Neural progenitor cell (in vitro differentiated cells): ENCODE measurements around the gene MYO10.

Experiments
- EZH2 ChIP-seq: fragments of 200-600 bp; sonication (generic); IDR thresholded peaks from 2 replicates; pipeline ENCODE4 v1.6.1; 2017; ENCODE audit warnings: antibody characterized with exemption, mild to moderate bottlenecking, moderate library complexity
- EZH2phosphoT487 ChIP-seq: fragments of 200-600 bp; sonication (generic); IDR thresholded peaks from 2 replicates; pipeline ENCODE4 v1.6.1; 2017; ENCODE audit warnings: antibody characterized with exemption
- TF ChIP-seq, protein P1 (sequence below): fragments of 200-600 bp; sonication (generic); IDR thresholded peaks from 2 replicates; pipeline ENCODE4 v1.5.1; 2017; ENCODE audit warnings: antibody characterized with exemption, mild to moderate bottlenecking

GRCh38 chr5:16797951-16798350 is 138.1 kb downstream of the MYO10 start:
- no peak for TF ChIP-seq EZH2
- TF ChIP-seq, protein P1, sequence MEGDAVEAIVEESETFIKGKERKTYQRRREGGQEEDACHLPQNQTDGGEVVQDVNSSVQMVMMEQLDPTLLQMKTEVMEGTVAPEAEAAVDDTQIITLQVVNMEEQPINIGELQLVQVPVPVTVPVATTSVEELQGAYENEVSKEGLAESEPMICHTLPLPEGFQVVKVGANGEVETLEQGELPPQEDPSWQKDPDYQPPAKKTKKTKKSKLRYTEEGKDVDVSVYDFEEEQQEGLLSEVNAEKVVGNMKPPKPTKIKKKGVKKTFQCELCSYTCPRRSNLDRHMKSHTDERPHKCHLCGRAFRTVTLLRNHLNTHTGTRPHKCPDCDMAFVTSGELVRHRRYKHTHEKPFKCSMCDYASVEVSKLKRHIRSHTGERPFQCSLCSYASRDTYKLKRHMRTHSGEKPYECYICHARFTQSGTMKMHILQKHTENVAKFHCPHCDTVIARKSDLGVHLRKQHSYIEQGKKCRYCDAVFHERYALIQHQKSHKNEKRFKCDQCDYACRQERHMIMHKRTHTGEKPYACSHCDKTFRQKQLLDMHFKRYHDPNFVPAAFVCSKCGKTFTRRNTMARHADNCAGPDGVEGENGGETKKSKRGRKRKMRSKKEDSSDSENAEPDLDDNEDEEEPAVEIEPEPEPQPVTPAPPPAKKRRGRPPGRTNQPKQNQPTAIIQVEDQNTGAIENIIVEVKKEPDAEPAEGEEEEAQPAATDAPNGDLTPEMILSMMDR, result no peak
- no peak for TF ChIP-seq EZH2phosphoT487
